Liver (tissue), 9 donors: ENCODE data around the gene KRTAP10-9. TPM values are rescaled to one million over a fixed set of nuclear protein-coding genes. Genes with fewer than 3 reads are reported as not detected.

Experiments
- DNase-seq: peaks from one replicate; pipeline ENCODE4 v3.0.0-alpha.2; 2017; ENCODE audit warnings: low spot score
- H3K27ac ChIP-seq, 2 donors: one replicate each; pipeline ENCODE4 v1.7.0; 2013; ENCODE audit warnings: inconsistent platforms in 2 of 2, low read length in 2 of 2, control low read depth in 1 of 2, low read depth in 1 of 2, mild to moderate bottlenecking in 1 of 2
- H3K27me3 ChIP-seq, 4 donors: one replicate each; pipeline versions ENCODE4 v1.6.1 to v1.7.0; 2013; ENCODE audit warnings: low read length in 3 of 4, inconsistent platforms in 1 of 4, mild to moderate bottlenecking in 1 of 4, moderate library complexity in 1 of 4; ENCODE audit not compliant: control insufficient read depth in 4 of 4, insufficient read depth in 4 of 4
- H3K36me3 ChIP-seq, 4 donors: one replicate each; pipeline versions ENCODE4 v1.6.1 to v1.7.0; 2013; ENCODE audit warnings: low read length in 3 of 4, mild to moderate bottlenecking in 3 of 4, low read depth in 1 of 4, moderate library complexity in 1 of 4; ENCODE audit not compliant: control insufficient read depth in 4 of 4, insufficient read depth in 3 of 4
- H3K4me1 ChIP-seq, 4 donors: one replicate each; pipeline versions ENCODE4 v1.6.1 to v1.7.0; 2013; ENCODE audit warnings: low read length in 3 of 4, mild to moderate bottlenecking in 3 of 4, moderate library complexity in 1 of 4; ENCODE audit not compliant: control insufficient read depth in 4 of 4, insufficient read depth in 4 of 4
- H3K4me3 ChIP-seq, 3 donors: one replicate each; pipeline versions ENCODE4 v1.6.1 to v1.7.0; 2013; ENCODE audit warnings: low read length in 3 of 3, control low read depth in 1 of 3, low read depth in 1 of 3, mild to moderate bottlenecking in 1 of 3
- H3K9ac ChIP-seq, 2 donors: one replicate each; pipeline ENCODE4 v1.7.0; 2013; ENCODE audit warnings: low read length in 2 of 2, mild to moderate bottlenecking in 2 of 2, moderate library complexity in 2 of 2, control low read depth in 1 of 2, low read depth in 1 of 2
- H3K9me3 ChIP-seq, 4 donors: one replicate each; pipeline versions ENCODE4 v1.6.1 to v1.7.0; 2013; ENCODE audit warnings: low read length in 3 of 4; ENCODE audit not compliant: control insufficient read depth in 4 of 4
- EGR1 ChIP-seq, 2 donors: IDR thresholded peaks; 2 replicates each; pipeline ENCODE4 v1.6.1; 2016 to 2018; ENCODE audit warnings: antibody characterized with exemption in 2 of 2, low read depth in 2 of 2
- FOXA1 ChIP-seq: IDR thresholded peaks from 2 replicates; pipeline ENCODE4 v1.6.1; 2016; ENCODE audit warnings: antibody characterized with exemption
- FOXA2 ChIP-seq: IDR thresholded peaks from 2 replicates; pipeline ENCODE4 v1.6.1; 2016; ENCODE audit warnings: antibody characterized with exemption
- GABPA ChIP-seq, 2 donors: IDR thresholded peaks in 1 of 2; conservative IDR thresholded peaks in 1 of 2; 2 replicates each; pipeline ENCODE4 v1.6.1; 2016; ENCODE audit warnings: antibody characterized with exemption in 2 of 2, mild to moderate bottlenecking in 1 of 2, moderate library complexity in 1 of 2
- HNF4A ChIP-seq, 2 donors: conservative IDR thresholded peaks; 2 replicates each; pipeline ENCODE4 v1.6.1; 2016; ENCODE audit warnings: antibody characterized with exemption in 2 of 2, mild to moderate bottlenecking in 2 of 2
- HNF4G ChIP-seq: IDR thresholded peaks from 2 replicates; pipeline ENCODE4 v1.6.1; 2016; ENCODE audit warnings: antibody characterized with exemption
- JUND ChIP-seq, 2 donors: IDR thresholded peaks; 2 replicates each; pipeline ENCODE4 v1.6.1; 2016; ENCODE audit warnings: antibody characterized with exemption in 2 of 2
- NR2F2 ChIP-seq: IDR thresholded peaks from 2 replicates; pipeline ENCODE4 v1.6.1; 2016; ENCODE audit warnings: antibody characterized with exemption
- RAD21 ChIP-seq, 2 donors: IDR thresholded peaks; 2 replicates each; pipeline ENCODE4 v1.6.1; 2016; ENCODE audit warnings: antibody characterized with exemption in 2 of 2, mild to moderate bottlenecking in 2 of 2
- RXRA ChIP-seq, 2 donors: IDR thresholded peaks; 2 replicates each; pipeline ENCODE4 v1.6.1; 2017 to 2018; ENCODE audit warnings: antibody characterized with exemption in 2 of 2, mild to moderate bottlenecking in 1 of 2
- SP1 ChIP-seq: IDR thresholded peaks from 2 replicates; pipeline ENCODE4 v1.6.1; 2018; ENCODE audit warnings: antibody characterized with exemption, mild to moderate bottlenecking
- TAF1 ChIP-seq: conservative IDR thresholded peaks from 2 replicates; pipeline ENCODE4 v1.6.1; 2016; ENCODE audit warnings: antibody characterized with exemption, mild to moderate bottlenecking
- YY1 ChIP-seq: IDR thresholded peaks from 2 replicates; pipeline ENCODE4 v1.6.1; 2016; ENCODE audit warnings: antibody characterized with exemption, mild to moderate bottlenecking
- whole genome bisulfite sequencing: extraction: QIAGEN DNeasy Blood & Tissue Kit; methylation state at CpG from one replicate; pipeline ENCODE4 v1.1.7; 2013; 5-methylcytosine and 5-hydroxymethylcytosine counted together
- polyA plus RNA-seq, 2 donors: library from polyadenylated mRNA; stranded (reverse) in 1 of 2; unstranded in 1 of 2; fragments of 200-250 nt in 1 of 2; fragments of >200 nt in 1 of 2; fragmentation: Nextera tagmentation in 1 of 2; extraction: Ambion mirVana in 1 of 2; gene quantifications; one replicate each; pipeline versions ENCODE4 v1.2.1 to v1.2.3, GENCODE V29; 2013 to 2015
- total RNA-seq, 2 donors: library from RNA; depleted of rRNA; stranded (reverse); fragments of >200 nt; gene quantifications; one replicate each; pipeline ENCODE4 v1.2.3, GENCODE V29; 2014
- TF ChIP-seq, protein P1 (sequence below): IDR thresholded peaks from 2 replicates; pipeline ENCODE4 v1.6.1; 2016; ENCODE audit warnings: antibody characterized with exemption, mild to moderate bottlenecking
- TF ChIP-seq, protein P2 (sequence below): IDR thresholded peaks from 2 replicates; pipeline ENCODE4 v1.6.1; 2016; ENCODE audit warnings: antibody characterized with exemption
- TF ChIP-seq, protein P3 (sequence below): IDR thresholded peaks from 2 replicates; pipeline ENCODE4 v1.6.1; 2016; ENCODE audit warnings: antibody characterized with exemption
- TF ChIP-seq, protein P4 (sequence below): fragments of 150-350 bp; IDR thresholded peaks from 2 replicates; pipeline ENCODE4 v1.5.1; 2017; ENCODE audit warnings: improper control_type of control experiment, low read depth, low read length; ENCODE audit not compliant: missing input control
- TF ChIP-seq, protein P5 (sequence below): IDR thresholded peaks from 2 replicates; pipeline ENCODE4 v1.6.1; 2016; ENCODE audit warnings: antibody characterized with exemption
- donor health status: healthy.
- donor health status: healthy.
- donor health status: healthy.
- donor health status: healthy.
- donor health status: healthy.

Gene KRTAP10-9
- total and polyA plus RNA-seq, 4 donors, result not detected

DNA sequence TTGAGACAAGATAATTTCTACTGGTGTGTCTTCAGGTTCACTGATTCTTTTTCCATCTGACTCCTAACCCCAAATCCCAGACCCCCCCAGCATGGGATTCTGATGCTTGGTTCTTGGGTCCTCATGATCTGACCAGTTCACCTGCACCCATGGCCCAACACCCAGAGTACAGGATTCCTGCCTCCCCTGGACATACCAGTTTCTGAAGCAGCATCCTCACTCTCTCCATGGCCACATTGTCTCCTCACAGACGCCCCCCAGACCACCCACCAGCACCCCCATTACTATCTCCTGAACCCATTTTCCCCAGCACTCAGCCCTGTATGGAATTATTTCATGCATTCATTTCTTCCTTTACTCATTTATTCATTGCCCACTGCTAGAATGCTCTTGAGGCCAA is 30.0 kb downstream of the KRTAP10-9 start:
- no peak overlapping the region for H3K9ac ChIP-seq
- no peaks in the 10 kb centered on the region for H3K27me3 ChIP-seq
- H3K4me1 ChIP-seq, result no peaks in the 10 kb centered on the region
- no peak overlapping the region for H3K27ac ChIP-seq
- peaks cover 0 to 5% (median 0%) of the 10 kb centered on the region in 4 donors for H3K9me3 ChIP-seq
- TF ChIP-seq GABPA (IDR thresholded peaks at IDR 0.05 in 1 of 2, conservative IDR thresholded peaks at IDR 0.05 in 1 of 2) (no peak), NR2F2 (no peak), RXRA (IDR thresholded peaks at IDR 0.05) (no peak)
- TF ChIP-seq, protein P1, sequence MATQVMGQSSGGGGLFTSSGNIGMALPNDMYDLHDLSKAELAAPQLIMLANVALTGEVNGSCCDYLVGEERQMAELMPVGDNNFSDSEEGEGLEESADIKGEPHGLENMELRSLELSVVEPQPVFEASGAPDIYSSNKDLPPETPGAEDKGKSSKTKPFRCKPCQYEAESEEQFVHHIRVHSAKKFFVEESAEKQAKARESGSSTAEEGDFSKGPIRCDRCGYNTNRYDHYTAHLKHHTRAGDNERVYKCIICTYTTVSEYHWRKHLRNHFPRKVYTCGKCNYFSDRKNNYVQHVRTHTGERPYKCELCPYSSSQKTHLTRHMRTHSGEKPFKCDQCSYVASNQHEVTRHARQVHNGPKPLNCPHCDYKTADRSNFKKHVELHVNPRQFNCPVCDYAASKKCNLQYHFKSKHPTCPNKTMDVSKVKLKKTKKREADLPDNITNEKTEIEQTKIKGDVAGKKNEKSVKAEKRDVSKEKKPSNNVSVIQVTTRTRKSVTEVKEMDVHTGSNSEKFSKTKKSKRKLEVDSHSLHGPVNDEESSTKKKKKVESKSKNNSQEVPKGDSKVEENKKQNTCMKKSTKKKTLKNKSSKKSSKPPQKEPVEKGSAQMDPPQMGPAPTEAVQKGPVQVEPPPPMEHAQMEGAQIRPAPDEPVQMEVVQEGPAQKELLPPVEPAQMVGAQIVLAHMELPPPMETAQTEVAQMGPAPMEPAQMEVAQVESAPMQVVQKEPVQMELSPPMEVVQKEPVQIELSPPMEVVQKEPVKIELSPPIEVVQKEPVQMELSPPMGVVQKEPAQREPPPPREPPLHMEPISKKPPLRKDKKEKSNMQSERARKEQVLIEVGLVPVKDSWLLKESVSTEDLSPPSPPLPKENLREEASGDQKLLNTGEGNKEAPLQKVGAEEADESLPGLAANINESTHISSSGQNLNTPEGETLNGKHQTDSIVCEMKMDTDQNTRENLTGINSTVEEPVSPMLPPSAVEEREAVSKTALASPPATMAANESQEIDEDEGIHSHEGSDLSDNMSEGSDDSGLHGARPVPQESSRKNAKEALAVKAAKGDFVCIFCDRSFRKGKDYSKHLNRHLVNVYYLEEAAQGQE, result no peak
- no peak for DNase-seq
- H3K4me3 ChIP-seq, result no peak overlapping the region
- no peaks in the 10 kb centered on the region for H3K36me3 ChIP-seq
- 37% methylated on average over 1 of the region's 1 CpG for WGBS

DNA sequence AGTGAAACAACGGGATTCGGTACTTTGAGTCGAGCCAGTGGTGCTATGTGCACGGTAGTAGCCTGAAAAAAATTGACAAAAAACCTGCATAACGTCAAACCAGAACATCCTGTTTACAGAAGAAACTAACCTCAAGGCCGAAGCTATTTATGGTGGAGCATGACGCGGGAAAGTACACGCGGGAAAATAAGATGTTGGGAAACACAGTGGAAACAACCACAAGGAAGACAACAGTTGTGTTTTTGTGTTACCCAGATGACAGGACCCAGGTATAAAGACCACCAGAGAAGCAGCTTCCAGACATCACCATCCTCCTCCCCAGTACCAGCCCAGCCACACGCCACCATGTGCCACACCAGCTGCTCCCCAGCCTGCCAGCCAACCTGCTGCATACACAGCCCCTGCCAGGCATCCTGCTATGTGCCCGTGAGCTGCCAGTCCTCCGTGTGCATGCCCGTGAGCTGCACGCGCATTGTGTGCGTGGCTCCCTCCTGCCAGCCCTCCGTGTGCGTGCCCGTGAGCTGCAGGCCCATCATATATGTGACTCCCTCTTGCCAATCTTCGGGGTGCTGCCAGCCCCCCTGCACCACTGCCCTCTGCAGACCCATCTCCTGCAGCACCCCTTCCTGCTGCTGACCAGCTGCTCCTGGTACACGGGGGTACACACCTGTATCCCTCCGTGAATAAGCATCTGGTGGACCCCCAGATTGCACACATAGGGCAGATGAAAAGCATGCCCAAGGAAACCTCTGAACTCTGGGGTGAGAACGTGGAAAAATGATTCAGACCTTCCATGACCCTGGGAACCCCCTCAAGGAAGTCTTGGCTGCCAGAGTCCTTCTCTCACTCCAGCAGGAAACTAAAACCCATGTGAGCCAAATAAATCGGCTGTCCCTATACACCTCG is 31.0 kb downstream of the KRTAP10-9 start, which contains the start of gene KRTAP12-3:
KRTAP12-3 (plus strand) TSS at position 298 of the 906 bp plus-strand sequence; CDS start at position 346, 48 bp downstream.
- H3K27ac ChIP-seq, result peak within 1 kb of the TSS; percentile 25 to 58
- H3K9me3 ChIP-seq, result peaks cover 0 to 5% (median 0%) of the 10 kb centered on the region in 4 donors
- no peaks in the 10 kb centered on the region for H3K4me1 ChIP-seq
- DNase-seq, result no peak
- no peaks in the 10 kb centered on the region for H3K36me3 ChIP-seq
- TF ChIP-seq RXRA (IDR thresholded peaks at IDR 0.05), result no peak
- TF ChIP-seq YY1, result no peak
- TF ChIP-seq, protein P2, sequence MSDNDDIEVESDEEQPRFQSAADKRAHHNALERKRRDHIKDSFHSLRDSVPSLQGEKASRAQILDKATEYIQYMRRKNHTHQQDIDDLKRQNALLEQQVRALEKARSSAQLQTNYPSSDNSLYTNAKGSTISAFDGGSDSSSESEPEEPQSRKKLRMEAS, result no peak
- no peak for TF ChIP-seq HNF4A (conservative IDR thresholded peaks at IDR 0.05)
- TF ChIP-seq, protein P3, sequence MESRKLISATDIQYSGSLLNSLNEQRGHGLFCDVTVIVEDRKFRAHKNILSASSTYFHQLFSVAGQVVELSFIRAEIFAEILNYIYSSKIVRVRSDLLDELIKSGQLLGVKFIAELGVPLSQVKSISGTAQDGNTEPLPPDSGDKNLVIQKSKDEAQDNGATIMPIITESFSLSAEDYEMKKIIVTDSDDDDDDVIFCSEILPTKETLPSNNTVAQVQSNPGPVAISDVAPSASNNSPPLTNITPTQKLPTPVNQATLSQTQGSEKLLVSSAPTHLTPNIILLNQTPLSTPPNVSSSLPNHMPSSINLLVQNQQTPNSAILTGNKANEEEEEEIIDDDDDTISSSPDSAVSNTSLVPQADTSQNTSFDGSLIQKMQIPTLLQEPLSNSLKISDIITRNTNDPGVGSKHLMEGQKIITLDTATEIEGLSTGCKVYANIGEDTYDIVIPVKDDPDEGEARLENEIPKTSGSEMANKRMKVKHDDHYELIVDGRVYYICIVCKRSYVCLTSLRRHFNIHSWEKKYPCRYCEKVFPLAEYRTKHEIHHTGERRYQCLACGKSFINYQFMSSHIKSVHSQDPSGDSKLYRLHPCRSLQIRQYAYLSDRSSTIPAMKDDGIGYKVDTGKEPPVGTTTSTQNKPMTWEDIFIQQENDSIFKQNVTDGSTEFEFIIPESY, result no peak
- TF ChIP-seq SP1, result no peak
- TF ChIP-seq GABPA (IDR thresholded peaks at IDR 0.05 in 1 of 2, conservative IDR thresholded peaks at IDR 0.05 in 1 of 2), result no peak
- TF ChIP-seq RAD21 (IDR thresholded peaks at IDR 0.05), result no peak
- TF ChIP-seq, protein P4, sequence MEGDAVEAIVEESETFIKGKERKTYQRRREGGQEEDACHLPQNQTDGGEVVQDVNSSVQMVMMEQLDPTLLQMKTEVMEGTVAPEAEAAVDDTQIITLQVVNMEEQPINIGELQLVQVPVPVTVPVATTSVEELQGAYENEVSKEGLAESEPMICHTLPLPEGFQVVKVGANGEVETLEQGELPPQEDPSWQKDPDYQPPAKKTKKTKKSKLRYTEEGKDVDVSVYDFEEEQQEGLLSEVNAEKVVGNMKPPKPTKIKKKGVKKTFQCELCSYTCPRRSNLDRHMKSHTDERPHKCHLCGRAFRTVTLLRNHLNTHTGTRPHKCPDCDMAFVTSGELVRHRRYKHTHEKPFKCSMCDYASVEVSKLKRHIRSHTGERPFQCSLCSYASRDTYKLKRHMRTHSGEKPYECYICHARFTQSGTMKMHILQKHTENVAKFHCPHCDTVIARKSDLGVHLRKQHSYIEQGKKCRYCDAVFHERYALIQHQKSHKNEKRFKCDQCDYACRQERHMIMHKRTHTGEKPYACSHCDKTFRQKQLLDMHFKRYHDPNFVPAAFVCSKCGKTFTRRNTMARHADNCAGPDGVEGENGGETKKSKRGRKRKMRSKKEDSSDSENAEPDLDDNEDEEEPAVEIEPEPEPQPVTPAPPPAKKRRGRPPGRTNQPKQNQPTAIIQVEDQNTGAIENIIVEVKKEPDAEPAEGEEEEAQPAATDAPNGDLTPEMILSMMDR, result no peak
- no peak for TF ChIP-seq NR2F2
- no peak for TF ChIP-seq HNF4G
- TF ChIP-seq FOXA2, result no peak
- TF ChIP-seq TAF1, result no peak
- TF ChIP-seq FOXA1, result no peak
- no peak for TF ChIP-seq JUND (IDR thresholded peaks at IDR 0.05)
- TF ChIP-seq, protein P5, sequence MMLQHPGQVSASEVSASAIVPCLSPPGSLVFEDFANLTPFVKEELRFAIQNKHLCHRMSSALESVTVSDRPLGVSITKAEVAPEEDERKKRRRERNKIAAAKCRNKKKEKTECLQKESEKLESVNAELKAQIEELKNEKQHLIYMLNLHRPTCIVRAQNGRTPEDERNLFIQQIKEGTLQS, result no peak
- no peak for TF ChIP-seq EGR1 (IDR thresholded peaks at IDR 0.05; ENCODE audit: low read depth in 2 of 2)
- TF ChIP-seq, protein P1, result no peak
- H3K27me3 ChIP-seq, result no peaks in the 10 kb centered on the region
- H3K4me3 ChIP-seq, result no peak within 1 kb of the TSS
- WGBS, result 75% methylated on average over 26 of the region's 26 CpGs
- no peak within 1 kb of the TSS for H3K9ac ChIP-seq
